Psoas muscle (tissue), 8 donors: ENCODE data around the gene RCOR1. TPM values are rescaled to one million over a fixed set of nuclear protein-coding genes. Genes with fewer than 3 reads are reported as not detected.

Source experiments
- ATAC-seq, 4 donors: fragments of 200-7000 bp; cut with Tn5 transposase; one replicate each; pipeline ENCODE4 v1.9.1; 2020; ENCODE audit warnings: moderate library complexity in 3 of 4, mild to moderate bottlenecking in 2 of 4
- DNase-seq, 2 donors: peaks; one replicate each; pipeline ENCODE4 v3.0.0-alpha.2; 2020
- H3K27ac ChIP-seq: fragments of 200-600 bp; one replicate; pipeline ENCODE4 v1.8.0; 2022
- H3K27me3 ChIP-seq, 3 donors: fragments of 200-600 bp in 1 of 3; one replicate each; pipeline versions ENCODE4 v1.6.1 to v1.8.0; 2013 to 2022; ENCODE audit warnings: low read length in 2 of 3, mild to moderate bottlenecking in 2 of 3, moderate library complexity in 1 of 3; ENCODE audit not compliant: insufficient read depth in 3 of 3
- H3K36me3 ChIP-seq, 2 donors: fragments of 200-600 bp in 1 of 2; one replicate each; pipeline versions ENCODE4 v1.6.1 to v1.8.0; 2013 to 2022; ENCODE audit warnings: low read depth in 1 of 2, mild to moderate bottlenecking in 1 of 2, moderate library complexity in 1 of 2; ENCODE audit not compliant: insufficient read depth in 1 of 2
- H3K4me1 ChIP-seq: fragments of 200-600 bp; one replicate; pipeline ENCODE4 v1.8.0; 2022
- H3K4me3 ChIP-seq: fragments of 200-600 bp; one replicate; pipeline ENCODE4 v1.8.0; 2022; ENCODE audit warnings: mild to moderate bottlenecking
- H3K9me3 ChIP-seq: fragments of 200-600 bp; one replicate; pipeline ENCODE4 v1.8.0; 2022
- CTCF ChIP-seq: fragments of 200-600 bp; IDR thresholded peaks from one replicate; pipeline ENCODE4 v1.8.0; 2022; ENCODE audit warnings: antibody characterized with exemption
- WGBS, 3 donors: extraction: QIAGEN DNeasy Blood & Tissue Kit; methylation state at CpG; one replicate each; pipeline versions ENCODE4 v1.1.6 to v1.1.7; 2013; 5-methylcytosine and 5-hydroxymethylcytosine counted together
- intact Hi-C, 2 donors: fragments of 100-400 bp; cut with DNase I; formaldehyde crosslinking; loops; one replicate each; pipeline versions ENCODE4 v1.11.0 to v1.14.2; 2022
- long read RNA-seq, 2 donors: library from polyadenylated mRNA; unstranded; transcript quantifications; one replicate each; pipeline ENCODE4 v2.0.0, GENCODE V29; 2021
- polyA plus RNA-seq, 3 donors: library from polyadenylated mRNA; stranded (reverse); fragments of 200-250 nt; gene quantifications; one replicate each; pipeline ENCODE4 v1.2.3, GENCODE V29; 2013
- total RNA-seq, 4 donors: library from RNA; stranded (reverse); fragmentation: NEBNext Ultra II Directional in 2 of 4; extraction: Animal tissue kit (Norgen Biotek cat#: 25700) in 2 of 4; gene quantifications; one replicate each; pipeline versions ENCODE4 v1.2.1 to v1.2.4, GENCODE V29; 2021 to 2023
- donor health status: healthy with polysubstance abuse.
- donor health status: DM: no; HTN: no; CAD: no; lungs with moderate emphysema.
- donor health status: Bipolar disorder and iron deficiency.
- donor health status: healthy.
- donor health status: DM: yes; HTN: yes; CAD: no.
- donor health status: DM: no; HTN: no; CAD: no.
- donor health status: DM: no; HTN: no; CAD: no.
- donor health status: DM: yes; HTN: yes; CAD: no.

Gene RCOR1
- 10 to 100 TPM; 11.6 to 17.7 (median 15.8) TPM for total RNA-seq
- polyA plus RNA-seq: 10 to 100 TPM in 1 of 3 donors, 1 to 10 TPM in 2; 6.0 to 14.3 (median 8.2) TPM
- long read RNA-seq, donor 1, full-length matches to known transcripts: 2 of 13 reads
- long read RNA-seq, donor 1, partial matches to known transcripts: 5 of 13 reads
- long read RNA-seq, donor 1, other reads (novel, unspliced or antisense): 6 of 13 reads
- long read RNA-seq, donor 2, full-length matches to known transcripts: 4 of 21 reads
- long read RNA-seq, donor 2, partial matches to known transcripts: 6 of 21 reads
- long read RNA-seq, donor 2, other reads (novel, unspliced or antisense): 11 of 21 reads

- Histone ChIP-seq H3K27me3 (no peaks in the 10 kb centered on the region), H3K9me3 (no peaks in the 10 kb centered on the region), H3K4me3 (peak within 1 kb of the TSS; percentile 93), H3K4me1 (peaks cover 11% of the 10 kb centered on the region), H3K36me3 (no peaks in the 10 kb centered on the region), H3K27ac (peak within 1 kb of the TSS; percentile 88)
- ATAC-seq (peak; percentile 93 to 95 (median 94)), DNase-seq (peak; percentile 99)
- intact Hi-C loops: loop anchor here in 1 of 2 donors (2.0 kb wide), 1 partner anchor 67 kb away; no protein-coding TSS in a partner anchor
- no peak for TF ChIP-seq CTCF
- 0 to 1% (median 1%) methylated on average over 42 to 96 of the region's 96 CpGs for WGBS, 3 donors
These were observed at the start of gene RCOR1 for GRCh38 chr14:102591944-102592762. Gene RCOR1, plus strand, starts transcription at chr14:102592649. Its CDS starts 238 bp downstream, at chr14:102592887.

DNA sequence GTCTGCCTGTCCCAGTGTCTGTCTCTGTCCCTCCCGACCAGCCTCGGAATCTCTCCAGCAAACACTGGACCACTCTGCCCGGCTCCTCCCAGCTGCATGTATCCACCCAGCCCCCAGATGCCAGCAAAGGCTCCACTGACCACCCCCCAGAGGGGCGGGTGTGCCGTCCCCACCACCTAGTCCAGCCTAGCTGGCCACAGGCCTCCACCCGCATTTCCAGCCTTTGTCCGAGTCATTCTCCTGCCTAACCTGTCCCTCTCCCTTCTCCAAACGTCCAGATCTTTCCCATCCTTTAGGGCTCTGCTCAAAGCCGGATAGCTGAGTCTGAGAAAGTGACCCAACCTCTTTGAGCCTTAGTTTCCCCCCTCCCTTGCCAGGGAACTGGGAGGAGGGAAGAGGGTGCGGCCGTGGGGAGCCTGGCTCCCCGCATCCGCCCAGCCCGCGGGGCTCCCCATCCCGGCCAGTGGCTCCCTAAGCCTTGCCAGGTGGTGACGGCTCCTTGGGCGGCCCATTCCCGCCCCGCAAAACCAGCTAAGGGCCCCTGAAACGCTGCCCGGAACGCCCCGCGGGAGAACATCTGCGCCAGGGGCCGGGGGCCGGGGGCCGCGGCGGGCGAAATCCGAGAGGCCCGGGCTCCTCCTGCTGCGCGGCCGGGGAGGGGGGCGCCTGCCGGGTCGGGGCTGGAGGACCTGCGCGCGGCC lies 48.3 kb upstream of the RCOR1 start:
- Histone ChIP-seq H3K27ac (no peak overlapping the region), H3K9me3 (no peaks in the 10 kb centered on the region), H3K36me3 (no peaks in the 10 kb centered on the region), H3K4me3 (peak overlapping the region; percentile 18), H3K4me1 (peaks cover 3% of the 10 kb centered on the region), H3K27me3 (peaks cover 0 to 40% (median 16%) of the 10 kb centered on the region in 3 donors)
- intact Hi-C loops: no loop called here
- TF ChIP-seq CTCF: no peak
- no peak for ATAC-seq
- 15 to 37% (median 21%) methylated on average over 19 to 43 of the region's 43 CpGs for WGBS, 3 donors
- no peak for DNase-seq

DNA sequence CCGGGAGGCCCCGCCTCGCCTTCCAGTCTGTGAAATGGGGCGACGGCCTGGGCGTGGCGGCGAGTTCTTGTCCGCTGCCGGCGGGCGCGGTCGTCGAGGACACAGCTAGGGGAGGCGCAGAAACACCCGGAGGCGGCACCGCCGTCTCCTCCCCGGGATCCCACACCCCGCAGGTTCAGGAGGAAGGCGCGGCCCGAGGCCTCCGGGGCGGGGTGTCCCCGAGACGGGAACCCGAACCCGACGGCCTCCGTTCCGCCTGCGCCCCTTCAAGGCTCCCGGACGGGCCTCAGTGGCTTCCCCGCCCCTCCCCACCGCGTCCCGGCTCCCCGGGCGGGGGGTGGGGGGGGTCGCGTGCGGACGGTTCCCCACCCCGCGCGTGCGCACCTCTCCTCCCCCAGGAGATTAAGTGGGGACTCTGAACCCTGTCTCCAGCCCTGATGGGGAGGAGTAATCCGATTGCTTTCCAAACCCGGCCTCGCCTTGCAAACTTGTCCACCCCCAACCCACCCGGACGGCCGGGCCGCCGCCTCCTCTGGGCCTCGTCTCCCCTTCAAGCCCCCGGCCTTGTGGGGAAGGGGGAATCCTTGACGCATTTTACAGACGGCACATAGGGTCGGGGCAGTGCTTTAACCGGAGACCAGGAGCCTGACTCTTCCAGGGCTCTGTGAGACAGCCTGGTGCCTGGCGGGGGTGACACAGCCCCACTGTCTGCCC lies 47.5 kb upstream of the RCOR1 start:
- peak overlapping the region; percentile 18 for H3K4me3 ChIP-seq
- peak in 1 of 4 donors; percentile 21 for ATAC-seq
- H3K27ac ChIP-seq: no peak overlapping the region

More for the DNA sequence above, 47.5 kb upstream of the RCOR1 start:
- Histone ChIP-seq H3K27me3 (peaks cover 0 to 40% (median 16%) of the 10 kb centered on the region in 3 donors), H3K9me3 (no peaks in the 10 kb centered on the region), H3K4me1 (peaks cover 3% of the 10 kb centered on the region), H3K36me3 (no peaks in the 10 kb centered on the region)
- no peak for DNase-seq
- TF ChIP-seq CTCF: no peak
- WGBS, 3 donors: 10 to 13% (median 10%) methylated on average over 53 to 66 of the region's 66 CpGs
- intact Hi-C loops: no loop called here
